Measurements from ENCODE around the gene TAS1R1. TPM values are rescaled to one million over a fixed set of nuclear protein-coding genes. Genes with fewer than 3 reads are reported as not detected.

Gene TAS1R1
- total RNA-seq, 1 donor from 2014 or later: not detected

GRCh38 chr1:6628971-6629479, 73.9 kb downstream of the TAS1R1 start:
- ChIA-PET CTCF (no interaction called here), POLR2A (no interaction called here)
- ATAC-seq (ENCODE audit: low read depth) (no peak), DNase-seq (no peak)
- no peak for TF ChIP-seq CTCF (IDR thresholded peaks at IDR 0.05)
- Mint-ChIP-seq H3K9me3 (no peaks in the 10 kb centered on the region), H3K4me1 (peaks cover 30% of the 10 kb centered on the region), H3K4me3 (no peak overlapping the region), H3K27ac (no peak overlapping the region), H3K36me3 (ENCODE audit: low read depth) (peaks cover 45% of the 10 kb centered on the region), H3K27me3 (no peaks in the 10 kb centered on the region)
- intact Hi-C loops (cut with micrococcal nuclease): loop anchor here (5.0 kb wide), 1 partner anchor 137 kb away; the partner anchor contains the start of gene PLEKHG5

Other genes starting within 250 kb of the TAS1R1 start
- gene ACOT7, start 161.5 kb upstream of the TAS1R1 start, total RNA-seq: 12.3 and 12.7 TPM in 2 replicates
- gene HES2, start 135.4 kb upstream of the TAS1R1 start, total RNA-seq: not detected in 2 replicates
- gene ESPN, start 130.5 kb upstream of the TAS1R1 start, total RNA-seq: 0.18 TPM in 1 of 2 replicates, not detected in the other
- 2.5 and 2.8 TPM in 2 replicates for gene TNFRSF25, start 89.1 kb upstream of the TAS1R1 start, total RNA-seq
- gene PLEKHG5, start 63.6 kb upstream of the TAS1R1 start, total RNA-seq: 0.22 and 0.27 TPM in 2 replicates
- 43.6 and 58.6 TPM in 2 replicates for gene NOL9, start 794 bp upstream of the TAS1R1 start, total RNA-seq
- 53.2 and 53.8 TPM in 2 replicates for gene ZBTB48, start 24.7 kb downstream of the TAS1R1 start, total RNA-seq
- 14.6 and 15.9 TPM in 2 replicates for gene KLHL21, start 47.6 kb downstream of the TAS1R1 start, total RNA-seq
- gene PHF13, start 58.4 kb downstream of the TAS1R1 start, total RNA-seq: 5.4 and 6.1 TPM in 2 replicates
- 16.2 and 21.3 TPM in 2 replicates for gene THAP3, start 69.6 kb downstream of the TAS1R1 start, total RNA-seq
- 57.0 and 65.6 TPM in 2 replicates for gene DNAJC11, start 146.5 kb downstream of the TAS1R1 start, total RNA-seq
- gene CAMTA1, start 230.1 kb downstream of the TAS1R1 start, total RNA-seq: 49.8 and 50.8 TPM in 2 replicates